Natural killer cell (primary cell): ENCODE results near the gene GPATCH2. TPM values are rescaled to one million over a fixed set of nuclear protein-coding genes. Genes with fewer than 3 reads are reported as not detected.

Source experiments
- ATAC-seq, 3 donors: fragments of 150-1000 bp in 2 of 3; fragments of 200-7000 bp in 1 of 3; cut with Tn5 transposase; 1 replicate in 1 of 3; 2 replicates in 2 of 3; pipeline ENCODE4 v1.10.0; 2021; ENCODE audit warnings: mild to moderate bottlenecking in 2 of 3, moderate library complexity in 2 of 3
- DNase-seq, 2 donors: peaks; one replicate each; pipeline versions ENCODE4 v3.0.0 to v3.0.0-alpha.2; 2013 to 2021; ENCODE audit warnings: mixed read lengths in 1 of 2
- H3K27ac ChIP-seq: one replicate; pipeline ENCODE4 v1.5.1; 2013; ENCODE audit warnings: mild to moderate bottlenecking, low read length
- H3K27me3 ChIP-seq: one replicate; pipeline ENCODE4 v1.6.1; 2013; ENCODE audit warnings: low read length; ENCODE audit not compliant: control insufficient read depth, insufficient read depth
- H3K36me3 ChIP-seq: one replicate; pipeline ENCODE4 v1.6.1; 2013; ENCODE audit warnings: low read length; ENCODE audit not compliant: control insufficient read depth, insufficient read depth
- H3K4me1 ChIP-seq: one replicate; pipeline ENCODE4 v1.6.1; 2013; ENCODE audit warnings: low read length; ENCODE audit not compliant: control insufficient read depth, insufficient read depth
- H3K4me3 ChIP-seq: one replicate; pipeline ENCODE4 v1.5.1; 2013; ENCODE audit warnings: low read length
- H3K9me3 ChIP-seq: one replicate; pipeline ENCODE4 v1.6.1; 2013; ENCODE audit warnings: low read length; ENCODE audit not compliant: control insufficient read depth, insufficient read depth
- H3K27ac Mint-ChIP-seq, 2 donors: one replicate each; pipeline ENCODE4 v1.8.0; 2022; ENCODE audit warnings: mild to moderate bottlenecking in 2 of 2, mixed read lengths in 2 of 2, moderate library complexity in 1 of 2
- H3K27me3 Mint-ChIP-seq, 2 donors: one replicate each; pipeline ENCODE4 v1.8.0; 2022; ENCODE audit warnings: low read depth in 2 of 2, mixed read lengths in 2 of 2
- H3K36me3 Mint-ChIP-seq: one replicate; pipeline ENCODE4 v1.8.0; 2022; ENCODE audit warnings: mixed read lengths
- H3K4me1 Mint-ChIP-seq, 2 donors: one replicate each; pipeline ENCODE4 v1.8.0; 2022; ENCODE audit warnings: mixed read lengths in 2 of 2
- H3K4me3 Mint-ChIP-seq: one replicate; pipeline ENCODE4 v1.8.0; 2022; ENCODE audit warnings: mild to moderate bottlenecking, moderate library complexity, mixed read lengths
- H3K9me3 Mint-ChIP-seq, 2 donors: one replicate each; pipeline ENCODE4 v1.8.0; 2022; ENCODE audit warnings: mixed read lengths in 2 of 2
- CTCF ChIP-seq: fragments of 200-600 bp; IDR thresholded peaks from one replicate; pipeline ENCODE4 v1.8.0; 2022; ENCODE audit warnings: antibody characterized with exemption
- WGBS: methylation state at CpG from one replicate; pipeline ENCODE4 v1.1.7; 2013; ENCODE audit warnings: missing lambda C conversion rate; ENCODE audit not compliant: insufficient coverage; 5-methylcytosine and 5-hydroxymethylcytosine counted together
- intact Hi-C: fragments of 100-400 bp; cut with micrococcal nuclease; formaldehyde crosslinking; loops from one replicate; pipeline ENCODE4 v1.14.2; 2022
- total RNA-seq, 4 donors: library from RNA; stranded (reverse); fragments of 120-200 nt in 1 of 4; gene quantifications; one replicate each; pipeline versions ENCODE4 v1.2.3 to v1.2.4, GENCODE V29; 2013 to 2022

GPATCH2 gene
- total RNA-seq, 3 donors from 2014 or later (not counting 1 experiment from before 2014, with no cell fraction given) = 10.4 to 15.4 (median 11.7) TPM

GRCh38 chr1:217469983-217470382 lies 160.9 kb downstream of the GPATCH2 start:
- Mint-ChIP-seq H3K9me3 (peaks cover 4 to 5% of the 10 kb centered on the region in 2 donors), H3K4me1 (no peaks in the 10 kb centered on the region), H3K27ac (no peak overlapping the region), H3K4me3 (no peak overlapping the region), H3K36me3 (peaks cover 18% of the 10 kb centered on the region), H3K27me3 (no peaks in the 10 kb centered on the region)
- DNase-seq = no peak
- no CpG with 5 or more reads among the region's 1 CpG for WGBS
- no peak overlapping the region for H3K27ac ChIP-seq
- H3K4me1 ChIP-seq = no peaks in the 10 kb centered on the region
- TF ChIP-seq CTCF = no peak
- no peaks in the 10 kb centered on the region for H3K27me3 ChIP-seq
- no peaks in the 10 kb centered on the region for H3K36me3 ChIP-seq
- peaks cover 3% of the 10 kb centered on the region for H3K9me3 ChIP-seq
- intact Hi-C loops = no loop called here
- ATAC-seq = no peak
- no peak overlapping the region for H3K4me3 ChIP-seq

- no peaks in the 10 kb centered on the region for H3K27me3 ChIP-seq
- no peak overlapping the region for H3K27ac Mint-ChIP-seq
- intact Hi-C loops = no loop called here
- peaks cover 26% of the 10 kb centered on the region for H3K36me3 Mint-ChIP-seq
- H3K9me3 ChIP-seq = peaks cover 3% of the 10 kb centered on the region
- no peaks in the 10 kb centered on the region for H3K4me1 Mint-ChIP-seq
- no peak overlapping the region for H3K4me3 Mint-ChIP-seq
- DNase-seq = no peak
- TF ChIP-seq CTCF = no peak
- no peaks in the 10 kb centered on the region for H3K27me3 Mint-ChIP-seq
- H3K36me3 ChIP-seq = no peaks in the 10 kb centered on the region
- no CpG with 5 or more reads among the region's 1 CpG for WGBS
- ATAC-seq = no peak
- H3K9me3 Mint-ChIP-seq = peaks cover 7 to 13% of the 10 kb centered on the region in 2 donors
- H3K4me1 ChIP-seq = no peaks in the 10 kb centered on the region
- no peak overlapping the region for H3K27ac ChIP-seq
- H3K4me3 ChIP-seq = no peak overlapping the region
These were observed 165.8 kb downstream of the GPATCH2 start for GRCh38 chr1:217465102-217465501.

GRCh38 chr1:217462666-217463065 lies 168.2 kb downstream of the GPATCH2 start:
- H3K36me3 Mint-ChIP-seq = peaks cover 26% of the 10 kb centered on the region
- no peaks in the 10 kb centered on the region for H3K27me3 Mint-ChIP-seq
- H3K27me3 ChIP-seq = no peaks in the 10 kb centered on the region
- H3K4me1 ChIP-seq = no peaks in the 10 kb centered on the region
- H3K27ac ChIP-seq = no peak overlapping the region
- H3K27ac Mint-ChIP-seq = no peak overlapping the region
- peaks cover 9 to 13% of the 10 kb centered on the region in 2 donors for H3K9me3 Mint-ChIP-seq
- H3K4me3 Mint-ChIP-seq = no peak overlapping the region
- H3K4me3 ChIP-seq = no peak overlapping the region
- no CpG with 5 or more reads among the region's 1 CpG for WGBS
- H3K4me1 Mint-ChIP-seq = no peaks in the 10 kb centered on the region
- ATAC-seq (no peak), DNase-seq (no peak)
- TF ChIP-seq CTCF = no peak
- no peaks in the 10 kb centered on the region for H3K36me3 ChIP-seq
- peaks cover 3% of the 10 kb centered on the region for H3K9me3 ChIP-seq
- intact Hi-C loops = no loop called here

- H3K4me3 Mint-ChIP-seq = no peak overlapping the region
- H3K4me3 ChIP-seq = no peak overlapping the region
- H3K9me3 ChIP-seq = peaks cover 3% of the 10 kb centered on the region
- H3K36me3 ChIP-seq = no peaks in the 10 kb centered on the region
- no peaks in the 10 kb centered on the region for H3K27me3 Mint-ChIP-seq
- WGBS = 94% methylated on average over 2 of the region's 2 CpGs
- TF ChIP-seq CTCF = no peak
- H3K36me3 Mint-ChIP-seq = peaks cover 26% of the 10 kb centered on the region
- H3K4me1 ChIP-seq = no peaks in the 10 kb centered on the region
- H3K9me3 Mint-ChIP-seq = peaks cover 9 to 13% of the 10 kb centered on the region in 2 donors
- no peak overlapping the region for H3K27ac ChIP-seq
- no peaks in the 10 kb centered on the region for H3K27me3 ChIP-seq
- DNase-seq (no peak), ATAC-seq (no peak)
- no peaks in the 10 kb centered on the region for H3K4me1 Mint-ChIP-seq
- no peak overlapping the region for H3K27ac Mint-ChIP-seq
- intact Hi-C loops = no loop called here
These were observed 168.7 kb downstream of the GPATCH2 start for GRCh38 chr1:217462159-217462558.
